VCaP (cell line): ENCODE data around the gene RAD51.
A peak's percentile ranks its signal among the peaks of the same experiment; 100 is the strongest.

Experiments
- H3K27ac ChIP-seq: fragments of 450-650 bp; 2 replicates; pipeline ENCODE4 v1.5.1; 2017
- TF ChIP-seq, protein P1 (sequence below): fragments of 450-650 bp; conservative IDR thresholded peaks from 2 replicates; pipeline ENCODE4 v1.5.1; 2017; ENCODE audit warnings: mild to moderate bottlenecking, moderate library complexity

RAD51 gene

GRCh38 chr15:40697916-40698315 is 2.9 kb downstream of the RAD51 start:
- TF ChIP-seq, protein P1, sequence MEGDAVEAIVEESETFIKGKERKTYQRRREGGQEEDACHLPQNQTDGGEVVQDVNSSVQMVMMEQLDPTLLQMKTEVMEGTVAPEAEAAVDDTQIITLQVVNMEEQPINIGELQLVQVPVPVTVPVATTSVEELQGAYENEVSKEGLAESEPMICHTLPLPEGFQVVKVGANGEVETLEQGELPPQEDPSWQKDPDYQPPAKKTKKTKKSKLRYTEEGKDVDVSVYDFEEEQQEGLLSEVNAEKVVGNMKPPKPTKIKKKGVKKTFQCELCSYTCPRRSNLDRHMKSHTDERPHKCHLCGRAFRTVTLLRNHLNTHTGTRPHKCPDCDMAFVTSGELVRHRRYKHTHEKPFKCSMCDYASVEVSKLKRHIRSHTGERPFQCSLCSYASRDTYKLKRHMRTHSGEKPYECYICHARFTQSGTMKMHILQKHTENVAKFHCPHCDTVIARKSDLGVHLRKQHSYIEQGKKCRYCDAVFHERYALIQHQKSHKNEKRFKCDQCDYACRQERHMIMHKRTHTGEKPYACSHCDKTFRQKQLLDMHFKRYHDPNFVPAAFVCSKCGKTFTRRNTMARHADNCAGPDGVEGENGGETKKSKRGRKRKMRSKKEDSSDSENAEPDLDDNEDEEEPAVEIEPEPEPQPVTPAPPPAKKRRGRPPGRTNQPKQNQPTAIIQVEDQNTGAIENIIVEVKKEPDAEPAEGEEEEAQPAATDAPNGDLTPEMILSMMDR: no peak
- no peak overlapping the region for H3K27ac ChIP-seq

DNA sequence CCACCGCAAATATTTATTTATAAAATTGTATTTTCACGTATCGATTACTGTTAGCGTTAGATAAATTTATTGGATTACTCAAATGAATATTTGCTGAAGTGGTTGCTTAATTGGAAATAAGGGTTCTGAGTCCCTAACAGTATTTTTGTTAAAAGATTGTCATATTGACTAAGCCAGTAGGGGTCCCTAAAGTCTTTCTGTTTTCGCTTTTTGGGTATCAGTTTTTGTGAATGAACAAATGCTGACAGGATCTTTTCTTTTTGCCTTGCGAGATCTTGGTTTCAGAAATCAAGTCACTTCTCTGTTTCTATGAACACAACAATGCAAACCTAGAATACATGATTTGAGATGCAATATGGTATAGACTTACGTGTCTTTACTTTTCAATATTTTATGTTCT is 7.1 kb downstream of the RAD51 start:
- TF ChIP-seq, protein P1: peak; percentile 48
- H3K27ac ChIP-seq: no peak overlapping the region

DNA sequence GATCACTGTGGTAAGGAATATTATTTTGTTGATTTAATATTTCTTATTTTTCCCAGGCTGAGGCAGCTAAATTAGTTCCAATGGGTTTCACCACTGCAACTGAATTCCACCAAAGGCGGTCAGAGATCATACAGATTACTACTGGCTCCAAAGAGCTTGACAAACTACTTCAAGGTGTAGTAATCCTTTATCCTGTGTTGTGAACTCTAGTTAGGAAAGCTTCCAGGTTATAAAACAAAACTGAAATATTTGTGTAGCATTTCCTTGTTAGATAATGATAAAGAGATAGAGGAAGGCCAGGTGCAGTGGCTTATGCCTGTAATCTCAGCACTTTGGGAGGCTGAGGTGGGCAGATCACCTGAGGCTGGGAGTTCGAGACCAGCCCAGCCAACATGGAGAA is 11.1 kb downstream of the RAD51 start:
- TF ChIP-seq, protein P1: no peak
- H3K27ac ChIP-seq: peak overlapping the region; percentile 37

- no peak overlapping the region for H3K27ac ChIP-seq
- TF ChIP-seq, protein P1: no peak
Observed at GRCh38 chr15:40714144-40714543, 19.2 kb downstream of the RAD51 start.

DNA sequence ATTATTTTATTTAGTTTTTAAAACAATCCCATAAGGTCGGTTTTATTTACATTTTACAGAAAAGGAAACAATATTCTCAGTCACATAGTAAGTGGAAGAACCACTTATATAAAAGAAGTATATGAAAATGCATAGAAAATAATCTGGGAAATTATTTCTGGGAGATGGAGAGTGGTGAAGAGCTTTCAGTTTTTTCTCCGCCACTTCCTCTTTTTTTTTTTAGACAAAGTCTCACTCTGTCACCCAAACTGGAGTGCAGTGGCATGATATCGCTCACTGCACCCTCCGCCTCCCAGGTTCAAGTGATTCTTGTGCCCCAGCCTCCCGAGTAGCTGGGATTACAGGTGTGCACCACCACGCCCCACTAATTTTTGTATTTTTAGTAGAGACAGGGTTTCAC is 21.2 kb downstream of the RAD51 start:
- TF ChIP-seq, protein P1: no peak
- no peak overlapping the region for H3K27ac ChIP-seq

- TF ChIP-seq, protein P1: no peak
- no peak overlapping the region for H3K27ac ChIP-seq
Observed at GRCh38 chr15:40721701-40722100, 26.7 kb downstream of the RAD51 start.

- TF ChIP-seq, protein P1: no peak
- H3K27ac ChIP-seq: no peak overlapping the region
Observed at GRCh38 chr15:40722354-40722753, 27.4 kb downstream of the RAD51 start.

DNA sequence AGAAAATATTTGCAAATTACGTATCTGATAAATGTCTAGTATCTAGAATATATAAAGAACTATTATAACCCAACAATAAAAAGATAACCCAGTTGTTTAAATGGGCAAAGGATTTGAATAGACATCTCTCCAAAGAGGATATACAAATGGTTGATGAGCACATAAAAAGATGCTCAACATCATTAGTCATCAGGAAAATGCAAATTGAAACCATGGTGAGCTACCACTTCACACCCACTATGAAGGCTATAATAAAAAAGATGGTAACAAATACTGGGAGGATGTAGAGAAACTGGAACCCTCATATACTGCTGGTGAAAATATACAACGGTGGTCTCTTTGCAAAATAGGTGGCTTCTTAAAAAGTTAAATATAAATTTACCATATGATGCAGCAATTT is 28.0 kb downstream of the RAD51 start:
- TF ChIP-seq, protein P1: no peak

More for the DNA sequence above, 28.0 kb downstream of the RAD51 start:
- no peak overlapping the region for H3K27ac ChIP-seq
